Bronchial epithelial cell (primary cell): ENCODE data around the gene C9. TPM values are rescaled to one million over a fixed set of nuclear protein-coding genes. Genes with fewer than 3 reads are reported as not detected.

Source experiments
- DNase-seq: peaks from one replicate; pipeline ENCODE4 v3.0.0-alpha.2; 2010; ENCODE audit warnings: low read depth
- FAIRE-seq: peaks from 2 replicates; lab custom pipeline; 2011; peaks lifted over from hg19 to GRCh38; lab: Jason Lieb, UNC
- H3K27me3 ChIP-seq: 2 replicates; pipeline ENCODE4 v1.5.1; 2011; ENCODE audit warnings: low read length; ENCODE audit not compliant: control insufficient read depth, insufficient read depth
- H3K36me3 ChIP-seq: 2 replicates; pipeline ENCODE4 v1.5.1; 2011; ENCODE audit warnings: low read length; ENCODE audit not compliant: control insufficient read depth, insufficient read depth
- H3K4me3 ChIP-seq: 2 replicates; pipeline ENCODE4 v1.5.1; 2011; ENCODE audit warnings: mild to moderate bottlenecking, low read depth, low read length, control low read depth
- total RNA-seq: library from RNA; depleted of rRNA; stranded (reverse); fragments of >200 nt; gene quantifications from 2 replicates; pipeline ENCODE4 v1.2.1, GENCODE V29; 2014
- TF ChIP-seq, protein P1 (sequence below): IDR thresholded peaks from 2 replicates; pipeline ENCODE4 v1.5.1; 2011; ENCODE audit warnings: mild to moderate bottlenecking, moderate library complexity, low read length, control low read depth, inconsistent platforms; ENCODE audit not compliant: insufficient read depth, severe bottlenecking

Gene C9
- total RNA-seq, 1 donor from 2014 or later, result not detected

DNA sequence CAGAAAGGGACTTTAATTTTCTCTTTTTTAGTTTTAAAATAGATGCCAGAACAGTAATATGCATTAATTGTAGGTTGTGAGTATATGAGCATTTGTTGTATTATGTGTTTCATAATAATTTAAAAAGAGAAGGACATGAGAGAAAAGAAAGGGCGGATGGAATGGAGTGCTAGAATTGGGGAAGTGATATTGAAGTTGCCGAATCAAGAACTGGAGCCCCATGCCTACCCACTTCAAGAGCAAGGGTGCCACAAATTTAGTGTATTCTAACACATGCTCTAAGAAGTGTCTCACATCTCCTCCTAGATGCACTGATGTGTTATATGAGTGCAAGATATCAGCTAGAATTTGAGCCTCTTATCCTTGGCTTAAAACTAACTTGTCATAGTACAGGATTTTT is 101.3 kb downstream of the C9 start:
- DNase-seq (no peak), FAIRE-seq (no peak)
- H3K36me3 ChIP-seq, result no peaks in the 10 kb centered on the region
- no peaks in the 10 kb centered on the region for H3K27me3 ChIP-seq
- H3K4me3 ChIP-seq, result no peak overlapping the region
- TF ChIP-seq, protein P1, sequence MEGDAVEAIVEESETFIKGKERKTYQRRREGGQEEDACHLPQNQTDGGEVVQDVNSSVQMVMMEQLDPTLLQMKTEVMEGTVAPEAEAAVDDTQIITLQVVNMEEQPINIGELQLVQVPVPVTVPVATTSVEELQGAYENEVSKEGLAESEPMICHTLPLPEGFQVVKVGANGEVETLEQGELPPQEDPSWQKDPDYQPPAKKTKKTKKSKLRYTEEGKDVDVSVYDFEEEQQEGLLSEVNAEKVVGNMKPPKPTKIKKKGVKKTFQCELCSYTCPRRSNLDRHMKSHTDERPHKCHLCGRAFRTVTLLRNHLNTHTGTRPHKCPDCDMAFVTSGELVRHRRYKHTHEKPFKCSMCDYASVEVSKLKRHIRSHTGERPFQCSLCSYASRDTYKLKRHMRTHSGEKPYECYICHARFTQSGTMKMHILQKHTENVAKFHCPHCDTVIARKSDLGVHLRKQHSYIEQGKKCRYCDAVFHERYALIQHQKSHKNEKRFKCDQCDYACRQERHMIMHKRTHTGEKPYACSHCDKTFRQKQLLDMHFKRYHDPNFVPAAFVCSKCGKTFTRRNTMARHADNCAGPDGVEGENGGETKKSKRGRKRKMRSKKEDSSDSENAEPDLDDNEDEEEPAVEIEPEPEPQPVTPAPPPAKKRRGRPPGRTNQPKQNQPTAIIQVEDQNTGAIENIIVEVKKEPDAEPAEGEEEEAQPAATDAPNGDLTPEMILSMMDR, result no peak

DNA sequence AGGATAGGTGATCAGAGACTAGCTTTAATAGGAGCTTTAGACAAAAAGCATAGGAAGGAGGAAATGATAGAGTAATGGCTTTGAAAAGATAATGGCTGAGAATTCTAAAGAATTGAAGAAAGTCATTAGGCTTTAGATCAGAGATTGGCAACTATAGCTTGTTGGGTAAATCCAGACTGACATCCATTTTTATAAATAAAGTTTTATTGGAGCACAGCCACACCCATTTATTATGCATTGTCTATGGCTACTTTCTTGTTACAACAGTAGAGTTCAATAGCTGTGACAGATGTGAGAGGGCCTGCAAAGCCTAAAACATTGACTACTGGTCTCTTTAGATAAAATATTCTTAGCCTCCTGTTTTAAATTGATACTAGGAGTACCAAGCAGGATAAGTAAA is 104.2 kb downstream of the C9 start:
- TF ChIP-seq, protein P1, result no peak
- DNase-seq, result no peak
- no peaks in the 10 kb centered on the region for H3K27me3 ChIP-seq
- H3K36me3 ChIP-seq, result no peaks in the 10 kb centered on the region
- H3K4me3 ChIP-seq, result no peak overlapping the region
- no peak for FAIRE-seq

DNA sequence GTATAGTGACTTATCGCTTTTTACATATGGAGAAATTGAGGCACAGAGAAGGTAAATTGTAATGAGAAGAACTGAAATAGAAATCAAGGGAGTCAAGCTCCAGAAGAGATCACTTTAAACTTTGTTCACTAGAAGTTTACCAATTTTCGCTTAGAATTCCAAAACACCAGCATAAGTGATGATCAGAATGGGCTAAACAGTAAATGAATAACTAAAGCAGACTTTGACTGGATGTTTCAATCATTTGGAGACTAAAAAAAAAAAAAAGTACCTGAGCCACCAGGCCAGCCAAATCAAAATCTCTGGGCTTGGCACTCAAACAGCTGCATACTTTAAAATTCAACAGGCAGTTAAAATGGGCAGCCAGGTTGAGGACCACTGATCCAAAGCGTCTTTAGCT is 106.7 kb downstream of the C9 start:
- Histone ChIP-seq H3K36me3 (no peaks in the 10 kb centered on the region), H3K27me3 (no peaks in the 10 kb centered on the region), H3K4me3 (no peak overlapping the region)
- FAIRE-seq (no peak), DNase-seq (no peak)
- TF ChIP-seq, protein P1, result no peak

DNA sequence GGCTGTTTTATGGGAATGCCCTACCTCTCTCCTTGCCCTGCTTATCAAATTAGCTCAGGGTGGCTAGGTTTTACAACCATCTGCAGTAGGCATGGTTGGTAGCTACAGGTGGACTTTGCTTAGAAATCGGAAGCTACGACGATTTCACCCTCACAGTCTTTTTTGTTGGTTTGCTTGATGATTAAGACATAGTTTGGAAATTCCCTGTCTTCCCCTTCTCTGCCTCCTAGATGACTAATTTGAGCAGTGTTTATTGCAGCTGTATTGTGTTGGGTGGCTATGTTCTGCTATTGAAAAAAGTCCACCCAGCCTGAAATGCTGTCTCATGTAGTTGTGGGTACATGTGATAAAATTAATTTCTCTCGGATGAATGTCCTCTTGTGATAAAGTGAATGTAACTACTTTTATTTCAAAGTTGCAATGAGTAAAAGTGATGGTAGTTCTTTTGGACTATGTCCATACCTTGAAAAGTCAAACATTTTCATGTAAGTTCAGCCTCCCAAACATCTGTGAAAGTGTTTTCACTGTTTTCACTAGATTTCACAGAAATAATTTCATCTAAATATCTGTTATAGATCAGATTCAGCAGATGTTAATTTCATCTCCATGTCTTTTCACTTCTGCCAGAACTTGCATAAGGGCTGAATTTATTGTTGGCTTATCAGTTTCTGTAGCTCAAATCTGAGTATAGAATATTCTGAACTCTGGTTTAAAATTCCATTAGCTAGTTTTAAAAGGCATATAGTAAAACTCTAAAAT is 107.6 kb downstream of the C9 start:
- H3K27me3 ChIP-seq, result no peaks in the 10 kb centered on the region
- H3K4me3 ChIP-seq, result peak overlapping the region; percentile 30
- FAIRE-seq (peak; percentile 68), DNase-seq (peak; percentile 97)
- TF ChIP-seq, protein P1, result no peak
- no peaks in the 10 kb centered on the region for H3K36me3 ChIP-seq

DNA sequence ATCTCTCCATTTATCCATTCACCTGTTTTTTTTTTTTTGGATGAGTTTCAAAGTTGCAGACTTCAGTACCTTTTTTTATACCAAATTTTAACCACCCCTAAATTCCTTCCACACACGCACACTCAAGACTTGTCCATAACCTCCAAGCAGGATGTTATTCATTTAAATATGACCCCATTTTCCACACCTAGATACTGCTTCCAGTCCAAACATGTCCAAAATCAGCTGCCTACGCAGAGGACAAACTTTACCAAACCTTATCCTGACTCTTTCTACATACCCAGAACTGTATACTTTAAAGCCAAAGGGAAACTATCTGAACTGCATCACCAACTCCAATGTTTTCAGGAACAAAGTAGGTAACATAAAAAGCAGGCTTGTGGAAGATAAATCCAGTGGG is 108.9 kb downstream of the C9 start:
- DNase-seq (peak; percentile 98), FAIRE-seq (no peak)
- Histone ChIP-seq H3K4me3 (peak overlapping the region; percentile 30), H3K27me3 (no peaks in the 10 kb centered on the region), H3K36me3 (no peaks in the 10 kb centered on the region)
- TF ChIP-seq, protein P1, result no peak

DNA sequence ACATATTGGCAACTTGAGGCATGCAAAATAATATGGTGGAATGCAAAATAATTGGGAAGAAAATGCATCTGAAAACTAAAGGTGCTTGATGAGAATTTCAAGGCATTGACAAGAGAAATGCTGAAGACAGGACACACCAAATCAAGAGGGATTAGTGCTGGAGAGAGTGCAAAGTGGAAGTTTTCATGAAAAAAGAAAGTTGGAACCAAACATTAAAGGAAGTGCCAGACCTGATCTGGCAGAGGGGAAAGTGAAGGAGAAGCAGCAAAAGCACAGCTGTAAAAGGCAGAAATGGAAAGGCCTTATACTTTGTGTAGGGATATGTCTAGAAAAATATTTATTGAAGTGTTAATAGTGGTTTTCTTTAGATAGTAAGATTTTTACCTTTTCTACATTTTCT is 109.6 kb downstream of the C9 start:
- H3K27me3 ChIP-seq, result no peaks in the 10 kb centered on the region
- DNase-seq, result no peak
- FAIRE-seq, result no peak
- TF ChIP-seq, protein P1, result no peak
- no peak overlapping the region for H3K4me3 ChIP-seq
- H3K36me3 ChIP-seq, result no peaks in the 10 kb centered on the region
